CD4-positive, alpha-beta T cell (primary cell): ENCODE data around the gene SIM2. TPM values are rescaled to one million over a fixed set of nuclear protein-coding genes. Genes with fewer than 3 reads are reported as not detected.

Experiments used
- ATAC-seq: fragments of 200-7000 bp; cut with Tn5 transposase; one replicate; pipeline ENCODE4 v1.10.0; 2022; ENCODE audit warnings: mild to moderate bottlenecking; ENCODE audit not compliant: poor library complexity
- CTCF ChIA-PET: fragments of 350-600 bp; sonication (Branson Sonifier 250); formaldehyde crosslinking; loops from one replicate; lab custom pipeline; 2021; ENCODE audit warnings: antibody characterized with exemption, inconsistent platforms; lab: Charles Lee
- POLR2A ChIA-PET: fragments of 350-600 bp; sonication (Branson Sonifier 250); formaldehyde crosslinking; loops from one replicate; lab custom pipeline; 2021; ENCODE audit warnings: antibody characterized with exemption, inconsistent platforms; lab: Charles Lee
- DNase-seq, 14 experiments: peaks; one replicate each; pipeline ENCODE4 v3.0.0-alpha.2; 2013 to 2020; ENCODE audit warnings: mixed read lengths in 2 of 14
- H3K27ac ChIP-seq, 2 donors: one replicate each; pipeline versions ENCODE4 v1.5.1 to v1.7.0; 2013; ENCODE audit warnings: low read length in 2 of 2, low read depth in 1 of 2, mild to moderate bottlenecking in 1 of 2
- H3K27me3 ChIP-seq, 2 experiments: 1 replicate in 1 of 2; 2 replicates in 1 of 2; pipeline versions ENCODE4 v1.6.1 to v1.7.0; 2013; ENCODE audit warnings: low read length in 2 of 2, control low read depth in 1 of 2, mild to moderate bottlenecking in 1 of 2, moderate library complexity in 1 of 2; ENCODE audit not compliant: insufficient read depth in 2 of 2, control insufficient read depth in 1 of 2
- H3K36me3 ChIP-seq: one replicate; pipeline ENCODE4 v1.6.1; 2013; ENCODE audit warnings: low read length, control low read depth; ENCODE audit not compliant: insufficient read depth
- H3K4me1 ChIP-seq: one replicate; pipeline ENCODE4 v1.6.1; 2013; ENCODE audit warnings: low read length, control low read depth; ENCODE audit not compliant: insufficient read depth
- H3K4me3 ChIP-seq: one replicate; pipeline ENCODE4 v1.5.1; 2013; ENCODE audit warnings: mild to moderate bottlenecking, low read length, moderate library complexity
- H3K9me3 ChIP-seq, 2 experiments: 1 replicate in 1 of 2; 2 replicates in 1 of 2; pipeline versions ENCODE4 v1.6.1 to v1.7.0; 2013; ENCODE audit warnings: low read length in 2 of 2, mild to moderate bottlenecking in 2 of 2, control low read depth in 1 of 2, moderate library complexity in 1 of 2; ENCODE audit not compliant: control insufficient read depth in 1 of 2, insufficient read depth in 1 of 2
- H3K27ac Mint-ChIP-seq: one replicate; pipeline ENCODE4 v1.8.0; 2020; ENCODE audit warnings: mixed read lengths
- H3K27me3 Mint-ChIP-seq: one replicate; pipeline ENCODE4 v1.8.0; 2021; ENCODE audit warnings: mixed read lengths
- H3K36me3 Mint-ChIP-seq: one replicate; pipeline ENCODE4 v1.8.0; 2021; ENCODE audit warnings: low read depth, mixed read lengths
- H3K4me1 Mint-ChIP-seq: one replicate; pipeline ENCODE4 v1.8.0; 2021; ENCODE audit warnings: low read depth, mixed read lengths
- H3K4me3 Mint-ChIP-seq: one replicate; pipeline ENCODE4 v1.8.0; 2020; ENCODE audit warnings: mild to moderate bottlenecking, mixed read lengths
- H3K9me3 Mint-ChIP-seq: one replicate; pipeline ENCODE4 v1.8.0; 2020; ENCODE audit warnings: mixed read lengths
- intact Hi-C, 2 experiments: fragments of 100-400 bp; cut with DNase I in 1 of 2; cut with micrococcal nuclease in 1 of 2; formaldehyde crosslinking; loops; one replicate each; pipeline versions ENCODE4 v1.15.1 to v1.9.0; 2023 to 2025; cut with DNase I, micrococcal nuclease
- total RNA-seq, 174 experiments: library from RNA in 2 of 174; stranded (reverse) in 2 of 174; gene quantifications; one replicate each; pipeline ENCODE4 v1.2.3 and lab custom pipeline; 2021 to 2026
- TF ChIP-seq, protein P1 (sequence below): fragments of 200-600 bp; IDR thresholded peaks from one replicate; pipeline ENCODE4 v1.8.0; 2022; ENCODE audit warnings: antibody characterized with exemption, mild to moderate bottlenecking

The SIM2 gene
- total RNA-seq, 2 experiments from 2014 or later: not detected

DNA sequence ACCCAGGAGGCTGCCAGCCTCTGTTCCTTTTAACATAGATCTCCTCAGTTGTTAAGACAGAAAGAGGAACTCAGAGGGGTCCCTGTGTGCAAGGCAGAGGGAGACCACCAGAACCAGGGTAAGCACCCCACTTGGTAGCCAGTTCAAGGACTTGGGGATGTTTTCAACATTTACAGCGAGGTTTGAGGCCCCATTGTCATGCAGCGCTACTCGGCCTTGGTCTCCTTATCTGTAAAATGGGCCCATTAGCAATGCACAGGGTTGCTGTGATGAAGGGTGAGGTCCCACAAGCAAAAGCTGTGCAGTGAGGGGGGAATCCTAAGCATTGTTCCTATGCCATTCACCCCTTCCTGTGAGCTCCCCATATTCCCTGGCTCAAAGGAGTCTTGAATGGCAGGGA is 4.2 kb downstream of the SIM2 start:
- Histone ChIP-seq H3K27ac (no peak overlapping the region), H3K9me3 (peaks cover 0 to 36% of the 10 kb centered on the region in 2 experiments), H3K4me3 (no peak overlapping the region), H3K36me3 (no peaks in the 10 kb centered on the region), H3K4me1 (peaks cover 55% of the 10 kb centered on the region), H3K27me3 (peaks cover 78 to 92% of the 10 kb centered on the region in 2 experiments)
- TF ChIP-seq, protein P1, sequence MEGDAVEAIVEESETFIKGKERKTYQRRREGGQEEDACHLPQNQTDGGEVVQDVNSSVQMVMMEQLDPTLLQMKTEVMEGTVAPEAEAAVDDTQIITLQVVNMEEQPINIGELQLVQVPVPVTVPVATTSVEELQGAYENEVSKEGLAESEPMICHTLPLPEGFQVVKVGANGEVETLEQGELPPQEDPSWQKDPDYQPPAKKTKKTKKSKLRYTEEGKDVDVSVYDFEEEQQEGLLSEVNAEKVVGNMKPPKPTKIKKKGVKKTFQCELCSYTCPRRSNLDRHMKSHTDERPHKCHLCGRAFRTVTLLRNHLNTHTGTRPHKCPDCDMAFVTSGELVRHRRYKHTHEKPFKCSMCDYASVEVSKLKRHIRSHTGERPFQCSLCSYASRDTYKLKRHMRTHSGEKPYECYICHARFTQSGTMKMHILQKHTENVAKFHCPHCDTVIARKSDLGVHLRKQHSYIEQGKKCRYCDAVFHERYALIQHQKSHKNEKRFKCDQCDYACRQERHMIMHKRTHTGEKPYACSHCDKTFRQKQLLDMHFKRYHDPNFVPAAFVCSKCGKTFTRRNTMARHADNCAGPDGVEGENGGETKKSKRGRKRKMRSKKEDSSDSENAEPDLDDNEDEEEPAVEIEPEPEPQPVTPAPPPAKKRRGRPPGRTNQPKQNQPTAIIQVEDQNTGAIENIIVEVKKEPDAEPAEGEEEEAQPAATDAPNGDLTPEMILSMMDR: no peak
- ChIA-PET POLR2A (no interaction called here), CTCF (no interaction called here)
- Mint-ChIP-seq H3K27me3 (peaks cover 72% of the 10 kb centered on the region), H3K4me1 (peaks cover 49% of the 10 kb centered on the region), H3K27ac (no peak overlapping the region), H3K9me3 (no peaks in the 10 kb centered on the region), H3K4me3 (peak overlapping the region; percentile 20), H3K36me3 (no peaks in the 10 kb centered on the region)
- DNase-seq (no peak), ATAC-seq (no peak)
- intact Hi-C loops: no loop called here

DNA sequence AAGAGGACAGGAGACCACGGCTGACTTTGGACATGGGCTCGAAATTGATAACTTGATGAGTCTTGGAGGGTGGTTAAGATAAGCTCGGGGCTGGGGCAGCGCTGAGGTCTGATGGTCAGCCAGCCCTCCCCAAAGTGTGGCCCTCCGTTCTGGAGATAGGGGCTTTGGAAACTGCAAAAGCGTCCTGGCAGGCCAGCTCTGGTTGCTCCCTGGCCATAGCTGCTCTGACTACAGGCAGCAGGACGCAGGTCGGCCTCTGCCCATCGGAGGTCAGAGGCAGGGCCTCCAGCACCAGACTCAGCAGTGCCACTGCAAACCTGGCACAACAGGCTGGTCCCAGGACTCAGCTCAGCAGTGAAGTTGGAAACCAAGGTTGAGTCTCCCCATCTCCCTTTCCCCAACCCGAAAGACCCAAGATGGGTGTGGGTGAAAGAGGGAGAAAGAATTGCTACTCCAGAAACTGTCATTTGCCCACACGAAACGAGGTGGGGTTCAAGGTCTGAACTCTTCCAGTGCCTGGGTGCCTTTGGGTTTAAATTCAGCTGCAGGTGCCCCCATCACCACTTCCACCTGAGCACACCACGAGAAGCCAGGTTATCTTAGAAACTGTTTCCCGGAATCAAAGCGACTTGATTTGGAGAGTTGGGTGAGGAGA is 4.8 kb downstream of the SIM2 start:
- peaks cover 83 to 92% of the 10 kb centered on the region in 2 experiments for H3K27me3 ChIP-seq
- H3K4me3 Mint-ChIP-seq: no peak overlapping the region
- H3K4me1 ChIP-seq: peaks cover 56% of the 10 kb centered on the region
- ChIA-PET CTCF (no interaction called here), POLR2A (no interaction called here)
- no peak for DNase-seq
- TF ChIP-seq, protein P1: no peak
- H3K36me3 ChIP-seq: no peaks in the 10 kb centered on the region
- intact Hi-C loops: no loop called here
- no peak for ATAC-seq
- H3K9me3 ChIP-seq: peaks cover 0 to 36% of the 10 kb centered on the region in 2 experiments
- H3K9me3 Mint-ChIP-seq: no peaks in the 10 kb centered on the region
- no peak overlapping the region for H3K27ac Mint-ChIP-seq
- no peaks in the 10 kb centered on the region for H3K36me3 Mint-ChIP-seq
- H3K4me3 ChIP-seq: no peak overlapping the region
- peaks cover 78% of the 10 kb centered on the region for H3K27me3 Mint-ChIP-seq
- H3K27ac ChIP-seq: no peak overlapping the region
- H3K4me1 Mint-ChIP-seq: peaks cover 54% of the 10 kb centered on the region

DNA sequence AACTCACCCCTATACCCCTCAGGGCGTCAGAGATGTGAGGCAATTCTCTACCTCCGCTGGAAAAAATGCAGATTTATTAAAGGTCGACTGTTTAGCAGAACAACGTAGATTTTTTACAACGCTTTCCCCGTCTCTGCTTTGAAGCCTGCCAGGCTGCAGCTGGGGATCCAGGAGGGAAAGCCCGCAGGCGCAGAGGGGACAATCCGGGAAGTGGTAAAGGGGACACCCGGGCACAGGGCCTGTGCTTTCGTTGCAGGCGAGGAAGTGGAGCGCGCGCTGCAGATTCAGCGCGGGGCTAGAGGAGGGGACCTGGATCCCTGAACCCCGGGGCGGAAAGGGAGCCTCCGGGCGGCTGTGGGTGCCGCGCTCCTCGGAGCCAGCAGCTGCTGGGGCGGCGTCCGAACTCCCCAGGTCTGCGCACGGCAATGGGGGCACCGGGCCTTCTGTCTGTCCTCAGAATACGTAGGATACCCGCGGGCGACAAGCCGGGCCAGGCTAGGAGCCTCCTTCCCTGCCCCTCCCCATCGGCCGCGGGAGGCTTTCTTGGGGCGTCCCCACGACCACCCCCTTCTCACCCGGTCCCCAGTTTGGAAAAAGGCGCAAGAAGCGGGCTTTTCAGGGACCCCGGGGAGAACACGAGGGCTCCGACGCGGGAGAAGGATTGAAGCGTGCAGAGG is 5.5 kb downstream of the SIM2 start:
- Histone ChIP-seq H3K27me3 (peaks cover 86 to 99% of the 10 kb centered on the region in 2 experiments), H3K4me1 (peaks cover 62% of the 10 kb centered on the region), H3K27ac (no peak overlapping the region), H3K4me3 (no peak overlapping the region), H3K36me3 (no peaks in the 10 kb centered on the region), H3K9me3 (peaks cover 0 to 40% of the 10 kb centered on the region in 2 experiments)
- intact Hi-C loops: no loop called here
- peaks cover 56% of the 10 kb centered on the region for H3K4me1 Mint-ChIP-seq
- no peaks in the 10 kb centered on the region for H3K9me3 Mint-ChIP-seq
- POLR2A ChIA-PET: no interaction called here
- H3K36me3 Mint-ChIP-seq: no peaks in the 10 kb centered on the region
- peak overlapping the region; percentile 25 for H3K4me3 Mint-ChIP-seq
- ATAC-seq (no peak), DNase-seq (no peak)
- CTCF ChIA-PET: no interaction called here
- TF ChIP-seq, protein P1: no peak
- H3K27ac Mint-ChIP-seq: no peak overlapping the region
- peaks cover 80% of the 10 kb centered on the region for H3K27me3 Mint-ChIP-seq
